8988T (cell line): ENCODE data around the gene AFAP1.

Source experiments
- DNase-seq: peaks from one replicate; pipeline ENCODE4 v3.0.0; 2011

Gene AFAP1

DNA sequence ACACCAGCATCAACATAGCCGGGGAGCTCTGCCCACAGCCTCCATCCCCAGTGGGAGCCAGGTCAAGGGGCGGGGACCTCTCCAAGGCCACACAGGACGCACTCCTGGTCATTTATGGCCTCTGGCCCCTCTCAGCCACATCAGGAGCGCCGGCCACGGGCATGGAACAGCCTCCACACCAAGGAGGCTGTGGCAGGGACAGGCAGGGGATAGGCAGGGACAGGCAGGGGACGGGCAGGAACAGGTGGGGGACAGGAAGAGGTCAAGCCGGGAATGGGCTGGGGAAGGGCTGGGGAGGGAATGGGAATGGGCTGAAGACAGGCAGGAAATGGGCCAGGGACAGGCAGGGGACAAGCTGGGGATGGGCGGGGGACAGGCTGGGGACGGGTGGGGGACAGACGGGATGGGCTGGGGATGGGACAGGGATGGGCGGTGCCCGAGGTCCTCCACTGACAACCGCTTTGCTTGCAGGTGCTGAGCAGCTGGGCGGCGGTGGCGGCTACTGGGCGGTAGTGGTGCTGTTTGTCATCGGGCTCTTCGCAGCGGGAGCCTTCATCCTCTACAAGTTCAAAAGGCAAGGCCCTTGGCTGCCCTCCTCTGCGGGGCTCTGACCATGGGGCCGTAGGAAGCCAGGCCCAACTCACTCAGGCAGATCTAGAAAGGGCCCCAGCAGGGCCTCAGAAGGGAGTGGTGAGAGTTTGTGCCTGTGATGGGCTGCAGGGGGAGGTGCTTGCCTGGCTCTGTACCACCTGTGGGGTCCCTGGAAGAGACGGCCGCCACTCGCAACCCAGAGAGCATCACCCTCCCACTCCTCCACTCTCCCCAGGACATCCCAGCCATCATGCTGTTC, 205.6 kb downstream of the AFAP1 start:
- no peak for DNase-seq

- DNase-seq: no peak
Measured at GRCh38 chr4:7733201-7733600, 206.5 kb downstream of the AFAP1 start.

DNA sequence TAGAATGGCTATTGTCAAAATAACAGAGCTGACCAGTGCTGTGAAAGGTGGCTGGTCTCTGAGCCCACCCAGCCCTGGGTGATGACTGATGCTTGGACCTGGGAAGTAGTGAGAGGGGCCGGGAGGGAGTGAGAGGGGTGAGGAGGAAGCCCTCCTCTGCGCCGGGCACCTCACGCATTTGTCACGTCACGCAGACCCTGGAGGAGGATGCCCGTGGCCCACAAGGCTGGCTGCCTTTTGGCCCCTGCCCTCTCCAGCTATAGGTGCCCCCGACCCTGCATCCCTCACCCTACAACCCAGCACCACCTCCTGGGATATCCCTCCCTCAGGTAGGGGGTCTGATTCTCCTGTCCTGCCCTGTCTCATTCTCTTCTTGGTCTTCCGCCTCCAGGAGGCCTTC, 207.4 kb downstream of the AFAP1 start:
- DNase-seq: no peak

DNA sequence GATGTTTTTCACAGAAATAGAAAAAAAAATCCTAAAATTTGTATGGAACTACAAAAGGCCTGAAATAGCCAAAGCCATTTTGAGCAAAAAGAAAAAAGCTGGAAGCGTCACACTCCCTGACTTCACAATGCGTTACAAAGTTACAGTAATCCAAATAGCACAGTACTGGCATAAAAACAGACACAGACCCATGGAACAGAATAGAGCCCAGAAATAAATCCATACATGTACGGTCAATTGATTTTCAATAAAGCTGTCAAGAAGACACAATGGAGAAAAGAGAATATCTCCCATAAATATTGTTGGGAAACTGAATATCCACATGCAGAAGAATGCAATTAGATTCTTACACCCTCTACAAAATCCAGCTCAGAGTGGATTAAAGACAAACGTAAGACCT, 208.2 kb downstream of the AFAP1 start:
- no peak for DNase-seq

DNA sequence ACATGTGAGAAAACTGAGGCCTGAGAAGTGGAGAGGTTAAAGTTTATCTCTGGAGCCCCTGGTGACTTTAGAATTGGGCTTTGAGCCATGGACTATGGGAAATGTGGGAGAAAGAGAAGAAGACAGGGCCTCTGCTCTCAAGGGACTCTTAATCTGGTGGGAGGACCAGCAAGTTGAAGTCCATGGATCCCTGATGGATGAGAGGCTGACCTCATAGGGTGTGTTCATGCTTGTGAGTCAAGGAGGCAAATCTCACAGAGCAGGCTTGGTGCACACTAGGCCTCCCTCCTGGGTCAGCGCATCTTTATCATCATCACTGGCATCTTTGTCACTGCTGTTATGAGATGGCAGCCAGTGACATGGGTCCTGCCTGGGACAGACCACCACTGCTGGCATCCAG, 211.9 kb downstream of the AFAP1 start:
- DNase-seq: no peak

DNA sequence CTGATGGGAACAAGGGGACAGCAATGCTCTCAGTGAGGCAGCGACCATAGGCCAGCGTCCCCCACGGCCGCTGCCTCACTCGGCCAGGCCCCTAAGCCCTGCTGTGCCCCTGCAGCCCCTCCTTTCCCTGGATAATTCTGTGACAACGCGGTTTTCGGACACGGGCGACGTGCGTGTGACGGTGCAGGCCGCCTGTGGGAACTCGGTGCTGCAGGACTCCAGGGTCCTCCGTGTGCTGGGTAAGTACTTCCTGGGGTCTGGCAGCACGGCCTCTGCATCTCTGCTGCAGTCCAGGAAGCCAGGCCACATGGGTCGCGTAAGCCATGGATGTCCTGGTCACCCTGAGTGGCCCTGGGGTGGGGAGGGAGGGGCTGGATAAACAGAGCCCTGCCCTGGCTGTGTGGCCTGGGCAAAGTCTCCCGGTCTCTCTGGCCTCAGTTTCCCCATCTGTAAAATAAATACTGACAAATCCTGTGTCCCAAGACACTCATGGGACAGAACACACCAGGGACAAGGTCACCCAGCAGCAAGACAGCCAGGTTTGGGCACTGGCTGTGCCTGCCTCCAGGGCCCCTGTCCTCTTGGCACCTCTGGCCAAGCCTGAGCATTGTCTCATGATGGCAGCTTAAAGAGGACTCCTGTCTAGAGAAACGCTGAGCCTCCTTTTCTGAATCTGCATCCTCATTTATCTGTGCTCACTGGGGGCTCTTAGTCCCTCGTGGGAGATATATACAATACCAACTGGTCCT, 212.8 kb downstream of the AFAP1 start:
- no peak for DNase-seq

GRCh38 chr4:7725951-7726350, 213.7 kb downstream of the AFAP1 start:
- DNase-seq: no peak

- DNase-seq: no peak
Measured at GRCh38 chr4:7723625-7724024, 216.0 kb downstream of the AFAP1 start.

GRCh38 chr4:7722766-7723387, 216.8 kb downstream of the AFAP1 start:
- no peak for DNase-seq

DNA sequence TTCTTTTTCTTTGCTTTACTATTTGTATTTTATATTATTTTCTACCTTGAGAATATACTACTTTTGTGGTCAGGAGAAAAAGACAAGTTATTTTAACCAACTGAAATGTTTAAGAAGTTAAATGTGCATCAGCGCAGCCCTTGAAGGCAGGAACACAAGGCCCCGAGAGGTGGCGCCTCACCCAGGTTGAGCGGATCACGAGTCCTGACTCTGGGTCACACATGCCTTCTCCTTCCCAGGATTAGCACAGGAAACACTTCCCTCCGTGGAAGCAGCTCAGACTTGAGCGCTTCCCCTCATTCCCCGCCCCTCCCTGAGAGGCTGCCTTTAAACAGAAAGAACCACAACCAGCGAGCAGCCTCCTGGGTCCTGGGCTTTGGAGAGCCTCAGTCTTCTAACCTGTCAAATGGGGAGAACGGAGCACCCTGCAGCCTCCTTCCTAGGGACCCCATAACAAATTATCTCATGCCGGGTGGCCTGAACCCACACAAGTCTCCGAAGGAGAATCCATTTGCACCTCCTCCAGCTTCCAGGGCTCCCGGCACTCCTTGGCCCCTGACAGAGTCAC, 217.6 kb downstream of the AFAP1 start:
- DNase-seq: no peak

DNA sequence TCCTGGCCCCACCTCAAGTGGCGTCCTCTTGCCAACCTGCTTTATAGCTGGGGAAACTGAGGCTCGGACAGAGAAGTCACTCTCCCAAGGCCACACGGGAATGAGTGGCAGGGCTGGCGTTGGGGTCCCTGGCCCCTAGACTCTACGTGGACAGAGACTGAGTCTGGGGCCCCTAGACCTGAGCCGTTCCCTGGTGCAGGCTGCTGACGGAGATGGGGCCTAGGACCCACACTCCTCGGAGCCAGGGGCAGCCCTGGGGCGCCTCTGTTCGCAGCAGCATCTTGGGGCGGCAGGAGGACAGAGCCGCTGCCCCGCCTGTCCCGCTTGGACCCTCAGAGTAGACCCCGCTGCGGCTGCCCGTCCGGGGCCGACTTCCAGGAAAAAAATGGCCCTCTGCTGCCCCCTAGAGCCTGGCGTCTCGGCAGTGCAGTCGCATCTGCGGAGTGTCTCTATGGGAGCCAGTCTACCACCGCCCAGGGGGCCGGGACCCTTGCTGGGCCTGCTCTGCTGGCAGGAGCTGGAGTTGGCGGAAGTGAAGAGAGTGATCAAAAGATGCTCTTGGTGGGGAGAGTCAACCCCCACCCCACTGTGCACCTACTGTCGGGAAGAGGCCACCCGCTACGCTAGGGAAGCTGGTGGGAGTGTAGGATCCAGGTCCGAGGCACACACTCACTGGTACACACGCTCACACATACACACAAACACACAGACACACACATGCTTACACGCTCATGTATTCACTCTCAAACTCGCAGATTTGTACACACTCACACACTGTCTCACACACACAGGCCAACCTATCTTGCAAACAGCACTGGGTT, 220.1 kb downstream of the AFAP1 start:
- peak; percentile 96 for DNase-seq

DNA sequence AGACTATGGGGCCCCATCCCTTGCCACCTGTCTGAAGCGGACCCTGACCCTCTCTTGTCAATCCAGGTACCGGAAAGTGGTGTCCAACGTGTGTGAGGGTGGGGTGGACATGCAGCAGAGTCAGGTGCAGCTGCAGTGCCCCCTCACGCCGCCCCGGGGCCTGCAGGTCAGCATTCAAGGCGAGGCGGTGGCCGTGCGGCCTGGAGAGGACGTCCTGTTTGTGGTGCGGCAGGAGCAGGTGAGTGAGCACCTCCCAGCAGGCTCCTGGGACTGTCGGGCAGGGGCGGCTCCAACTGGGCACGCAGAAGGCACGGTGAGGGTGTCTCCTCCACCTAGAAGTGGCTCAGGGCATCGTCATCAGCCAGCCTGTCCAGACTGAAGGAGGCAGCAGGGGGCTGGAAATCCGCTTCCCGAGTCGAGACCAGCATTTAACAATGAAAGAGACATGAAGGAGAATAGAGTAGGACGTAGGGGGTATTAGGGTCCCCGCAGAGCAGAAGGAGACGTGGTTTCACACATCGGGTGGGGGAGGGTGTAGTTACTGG, 221.6 kb downstream of the AFAP1 start:
- no peak for DNase-seq

- no peak for DNase-seq
Measured at GRCh38 chr4:7717161-7717560, 222.5 kb downstream of the AFAP1 start.

DNA sequence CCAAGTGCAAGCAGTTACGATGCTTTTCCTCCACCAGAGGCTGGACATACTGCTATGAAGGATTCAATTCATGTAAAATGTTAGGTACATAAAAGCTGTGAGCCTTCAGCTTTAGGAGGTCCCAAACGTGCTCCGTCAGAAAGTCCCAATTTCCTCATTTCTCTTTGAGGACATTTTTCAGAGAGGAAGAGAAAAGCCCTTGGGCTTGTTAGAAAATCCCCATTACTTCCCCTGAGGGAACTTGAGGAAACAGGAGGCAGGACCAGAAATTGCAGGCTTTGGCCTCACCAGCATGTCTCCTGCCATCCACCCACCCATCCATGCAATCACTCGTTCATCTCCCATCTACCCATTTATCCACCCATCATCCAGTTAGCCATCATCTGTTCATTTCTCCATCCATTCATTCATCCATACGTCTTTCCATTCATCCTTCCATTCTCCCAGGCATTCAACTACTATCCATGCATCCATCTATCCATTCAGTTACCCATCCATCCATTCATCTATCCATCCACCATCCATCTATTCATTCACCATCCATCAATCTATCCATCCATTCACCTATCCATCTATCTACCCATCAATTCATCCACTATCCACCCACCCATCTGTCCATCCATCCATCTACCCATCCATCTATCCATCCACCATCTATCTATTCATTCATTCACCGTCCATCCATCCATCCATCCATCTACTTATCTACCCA, 223.5 kb downstream of the AFAP1 start:
- DNase-seq: no peak

DNA sequence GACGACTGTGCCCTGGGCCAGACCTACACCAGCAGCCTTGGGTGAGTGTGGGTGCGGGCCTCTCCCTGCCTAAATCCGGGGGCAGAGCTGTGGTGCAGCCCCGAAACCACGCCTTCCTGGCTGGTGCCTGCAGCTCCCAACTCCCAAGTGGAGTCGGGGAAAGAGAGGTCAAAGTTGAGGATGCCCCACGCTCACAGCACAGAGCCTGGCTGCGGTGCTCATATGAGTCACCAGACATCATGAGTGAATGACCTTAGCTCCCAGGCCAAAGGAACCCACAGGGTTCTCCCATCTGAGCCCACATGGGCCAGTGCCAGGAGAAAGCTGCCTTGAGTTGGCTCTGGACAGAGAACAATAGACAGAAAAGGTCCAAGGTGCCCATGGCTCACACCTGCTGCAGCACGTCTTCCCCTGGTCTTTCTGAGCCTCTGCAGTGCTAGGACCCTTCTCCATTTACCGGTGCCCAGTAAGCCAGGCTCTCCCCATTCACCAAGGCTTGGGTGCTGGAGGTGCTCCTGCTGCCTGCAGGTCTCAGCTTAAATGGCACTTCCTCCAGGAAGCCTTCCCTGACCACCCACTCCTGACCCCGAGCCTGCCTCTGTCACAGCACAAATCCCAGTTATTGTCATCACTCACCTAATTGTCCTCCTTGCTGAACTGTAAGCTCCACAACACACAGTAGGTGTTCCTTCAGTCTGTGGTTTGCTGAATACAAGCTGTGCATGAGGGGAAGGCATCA, 224.2 kb downstream of the AFAP1 start:
- no peak for DNase-seq

DNA sequence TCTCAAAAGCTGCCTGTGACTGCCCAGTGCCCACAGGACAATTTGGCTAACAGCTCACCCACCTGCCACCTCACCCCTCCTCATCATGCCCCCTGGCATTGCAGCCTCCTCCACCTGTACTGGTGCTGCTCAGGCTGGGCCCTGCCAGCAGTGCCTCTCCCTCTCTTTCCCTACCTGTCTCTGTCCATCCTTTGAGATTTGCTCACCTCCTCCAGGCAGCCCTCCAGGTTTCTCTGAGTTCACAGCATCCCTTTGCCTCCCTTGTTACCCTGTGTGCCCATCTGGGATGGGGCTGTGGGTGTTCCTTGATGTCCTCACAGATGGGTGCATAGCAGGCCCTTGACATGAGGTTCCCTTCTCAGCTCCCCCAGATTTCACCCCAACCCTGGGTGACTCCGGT, 224.9 kb downstream of the AFAP1 start:
- DNase-seq: no peak

DNA sequence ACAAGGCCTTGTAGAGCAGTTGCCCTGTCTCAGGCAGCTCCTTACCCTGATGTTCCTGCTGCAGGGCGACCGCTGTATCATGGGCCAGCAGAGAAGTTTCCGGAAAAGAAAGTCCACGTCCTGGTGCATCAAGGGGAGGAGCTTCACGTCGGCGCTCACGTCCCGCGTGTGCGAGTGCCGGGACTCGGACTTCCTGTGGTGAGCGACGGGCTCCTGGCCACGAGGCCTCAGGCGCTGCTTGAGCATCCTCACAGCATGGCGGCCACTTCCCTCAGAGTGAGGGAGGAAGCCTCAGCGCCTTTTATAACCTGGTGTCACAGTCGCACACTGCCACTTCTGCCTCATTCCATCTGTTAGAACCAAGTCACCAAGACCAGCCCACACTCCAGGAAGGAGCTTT, 225.5 kb downstream of the AFAP1 start:
- DNase-seq: no peak

GRCh38 chr4:7713757-7714156, 225.9 kb downstream of the AFAP1 start:
- no peak for DNase-seq

DNA sequence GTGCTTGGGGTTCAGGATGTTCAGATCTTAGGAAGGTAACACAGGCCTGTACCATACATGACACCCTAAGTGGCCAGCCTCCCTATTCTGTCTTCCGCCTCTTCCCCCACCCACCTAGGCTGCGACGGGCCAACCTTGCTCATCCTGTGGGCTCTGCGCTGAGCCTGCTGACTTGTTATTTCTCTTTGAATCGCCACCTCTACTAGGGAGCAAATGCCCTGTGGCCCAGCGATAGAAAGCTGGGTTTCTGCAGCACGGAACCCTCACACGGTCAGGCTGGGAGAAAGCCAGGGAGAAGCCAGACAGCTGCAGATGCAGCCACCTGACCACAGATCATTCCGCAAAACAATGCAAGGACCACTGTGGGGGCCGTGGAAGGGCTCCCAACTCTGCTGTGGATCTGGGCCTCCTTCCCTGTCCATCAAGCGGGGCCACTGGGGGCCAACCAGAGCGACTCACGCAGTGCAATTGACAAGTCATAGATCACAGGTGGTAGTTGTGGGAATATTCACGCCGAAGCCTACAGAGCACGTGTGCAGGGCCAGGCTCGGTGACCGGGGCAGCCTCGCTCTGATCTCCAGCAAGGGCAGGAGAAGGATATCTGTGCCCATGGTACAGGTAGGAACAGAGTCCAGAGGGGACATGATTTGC, 227.5 kb downstream of the AFAP1 start:
- no peak for DNase-seq

GRCh38 chr4:7711307-7711963, 228.2 kb downstream of the AFAP1 start:
- no peak for DNase-seq
